ENCODE measurements around the gene DIS3L2. TPM values are rescaled to one million over a fixed set of nuclear protein-coding genes. Genes with fewer than 3 reads are reported as not detected.
"Not testable (repeated sequence)": the region's sequence is repeated elsewhere in the genome, so short reads cannot be mapped to it uniquely, and the experiment has no call there.

DIS3L2 gene
- total RNA-seq, 1 donor from 2014 or later = 53.6 TPM

GRCh38 chr2:232102380-232102779, 140.9 kb downstream of the DIS3L2 start:
- Mint-ChIP-seq H3K9me3 (no peaks in the 10 kb centered on the region), H3K4me3 (no peak overlapping the region), H3K27me3 (no peaks in the 10 kb centered on the region), H3K4me1 (ENCODE audit: unreplicated experiment) (no peaks in the 10 kb centered on the region), H3K27ac (no peak overlapping the region), H3K36me3 (peaks cover 20% of the 10 kb centered on the region)
- TF ChIP-seq CTCF (conservative IDR thresholded peaks at IDR 0.05) = no peak
- DNase-seq (ENCODE audit: extremely low spot score, unreplicated experiment) = no peak

GRCh38 chr2:232103140-232103737, 141.7 kb downstream of the DIS3L2 start:
- Mint-ChIP-seq H3K4me3 (no peak overlapping the region), H3K27ac (no peak overlapping the region), H3K9me3 (no peaks in the 10 kb centered on the region), H3K27me3 (no peaks in the 10 kb centered on the region), H3K4me1 (ENCODE audit: unreplicated experiment) (no peaks in the 10 kb centered on the region), H3K36me3 (peaks cover 15% of the 10 kb centered on the region)
- no peak for TF ChIP-seq CTCF (conservative IDR thresholded peaks at IDR 0.05)
- DNase-seq (ENCODE audit: extremely low spot score, unreplicated experiment) = no peak

GRCh38 chr2:232104076-232104646, 142.6 kb downstream of the DIS3L2 start:
- Mint-ChIP-seq H3K27me3 (no peaks in the 10 kb centered on the region), H3K9me3 (no peaks in the 10 kb centered on the region), H3K4me1 (ENCODE audit: unreplicated experiment) (no peaks in the 10 kb centered on the region), H3K27ac (no peak overlapping the region), H3K36me3 (peaks cover 12% of the 10 kb centered on the region), H3K4me3 (no peak overlapping the region)
- TF ChIP-seq CTCF (conservative IDR thresholded peaks at IDR 0.05) = no peak
- no peak for DNase-seq (ENCODE audit: extremely low spot score, unreplicated experiment)

- Mint-ChIP-seq H3K4me1 (ENCODE audit: unreplicated experiment) (no peaks in the 10 kb centered on the region), H3K27me3 (no peaks in the 10 kb centered on the region), H3K9me3 (no peaks in the 10 kb centered on the region), H3K4me3 (no peak overlapping the region), H3K36me3 (peaks cover 9% of the 10 kb centered on the region), H3K27ac (no peak overlapping the region)
- no peak for TF ChIP-seq CTCF (conservative IDR thresholded peaks at IDR 0.05)
- no peak for DNase-seq (ENCODE audit: extremely low spot score, unreplicated experiment)
Observed at GRCh38 chr2:232111551-232111950, 150.0 kb downstream of the DIS3L2 start.

GRCh38 chr2:232113821-232114220, 152.3 kb downstream of the DIS3L2 start:
- TF ChIP-seq CTCF (conservative IDR thresholded peaks at IDR 0.05) = no peak
- peaks cover 6% of the 10 kb centered on the region for H3K36me3 Mint-ChIP-seq
- DNase-seq (ENCODE audit: extremely low spot score, unreplicated experiment) = no peak
- H3K4me3 Mint-ChIP-seq = no peak overlapping the region
- no peaks in the 10 kb centered on the region for H3K27me3 Mint-ChIP-seq
- no peaks in the 10 kb centered on the region for H3K9me3 Mint-ChIP-seq
- no peak overlapping the region for H3K27ac Mint-ChIP-seq
- H3K4me1 Mint-ChIP-seq (ENCODE audit: unreplicated experiment) = no peaks in the 10 kb centered on the region

GRCh38 chr2:232115728-232116361, 154.3 kb downstream of the DIS3L2 start:
- not testable (repeated sequence) for H3K27me3 Mint-ChIP-seq; H3K4me1 Mint-ChIP-seq (ENCODE audit: unreplicated experiment); DNase-seq (ENCODE audit: extremely low spot score, unreplicated experiment); H3K27ac Mint-ChIP-seq; H3K4me3 Mint-ChIP-seq; H3K9me3 Mint-ChIP-seq; H3K36me3 Mint-ChIP-seq

All from type B pancreatic cell (in vitro differentiated cells).